Measurements from ENCODE around the gene DLK2.

DLK2 gene

DNA sequence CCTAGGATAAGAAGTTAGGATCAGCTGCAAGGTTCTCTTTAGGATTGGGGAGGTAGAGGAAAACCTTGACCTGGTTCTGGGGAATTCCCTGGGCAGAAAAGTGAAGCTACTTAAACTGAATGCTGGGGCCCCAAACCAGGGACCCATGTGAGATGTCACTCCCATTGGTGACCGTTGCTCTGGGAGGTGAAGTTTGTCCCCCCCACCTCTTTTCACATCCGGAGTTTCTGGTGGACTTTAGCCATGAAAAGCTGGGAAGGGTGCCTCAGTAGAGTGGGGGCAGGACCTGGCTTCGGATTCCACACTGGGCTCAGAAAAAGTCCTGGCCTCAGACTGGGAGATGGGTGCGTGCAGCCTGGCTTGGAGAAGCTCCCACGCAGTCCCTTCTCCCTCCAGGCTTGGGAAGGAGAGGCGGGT lies 35.2 kb upstream of the DLK2 start:
- Histone ChIP-seq H3K9me3 (replicated peaks; ENCODE audit: insufficient read depth, low read length) (no peaks in the 10 kb centered on the region), H3K79me2 (ENCODE audit: low read length) (peaks cover 30% of the 10 kb centered on the region), H3K4me1 (ENCODE audit: low read length) (no peaks in the 10 kb centered on the region), H3K4me3 (ENCODE audit: low read length) (no peak overlapping the region), H3K9ac (ENCODE audit: low read length) (no peak overlapping the region), H3K9me2 (replicated peaks; ENCODE audit: insufficient read depth, low read length) (no peaks in the 10 kb centered on the region), H4K20me1 (ENCODE audit: insufficient read depth, low read length) (no peaks in the 10 kb centered on the region), H3K4me2 (ENCODE audit: low read depth, low read length) (no peak overlapping the region), H2AFZ (ENCODE audit: low read length) (no peak overlapping the region), H3K27me3 (replicated peaks; ENCODE audit: insufficient read depth, low read length) (no peaks in the 10 kb centered on the region), H3F3A (ENCODE audit: insufficient read depth, low read length) (no peaks in the 10 kb centered on the region), H3K36me3 (replicated peaks; ENCODE audit: insufficient read depth, low read length) (no peaks in the 10 kb centered on the region), H3K27ac (ENCODE audit: low read length) (no peak overlapping the region)
- TF ChIP-seq, protein P1, sequence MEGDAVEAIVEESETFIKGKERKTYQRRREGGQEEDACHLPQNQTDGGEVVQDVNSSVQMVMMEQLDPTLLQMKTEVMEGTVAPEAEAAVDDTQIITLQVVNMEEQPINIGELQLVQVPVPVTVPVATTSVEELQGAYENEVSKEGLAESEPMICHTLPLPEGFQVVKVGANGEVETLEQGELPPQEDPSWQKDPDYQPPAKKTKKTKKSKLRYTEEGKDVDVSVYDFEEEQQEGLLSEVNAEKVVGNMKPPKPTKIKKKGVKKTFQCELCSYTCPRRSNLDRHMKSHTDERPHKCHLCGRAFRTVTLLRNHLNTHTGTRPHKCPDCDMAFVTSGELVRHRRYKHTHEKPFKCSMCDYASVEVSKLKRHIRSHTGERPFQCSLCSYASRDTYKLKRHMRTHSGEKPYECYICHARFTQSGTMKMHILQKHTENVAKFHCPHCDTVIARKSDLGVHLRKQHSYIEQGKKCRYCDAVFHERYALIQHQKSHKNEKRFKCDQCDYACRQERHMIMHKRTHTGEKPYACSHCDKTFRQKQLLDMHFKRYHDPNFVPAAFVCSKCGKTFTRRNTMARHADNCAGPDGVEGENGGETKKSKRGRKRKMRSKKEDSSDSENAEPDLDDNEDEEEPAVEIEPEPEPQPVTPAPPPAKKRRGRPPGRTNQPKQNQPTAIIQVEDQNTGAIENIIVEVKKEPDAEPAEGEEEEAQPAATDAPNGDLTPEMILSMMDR (IDR thresholded peaks at IDR 0.05; ENCODE audit: low read length) = no peak
- no peak for TF ChIP-seq EZH2phosphoT487 (IDR thresholded peaks at IDR 0.05; ENCODE audit: low read length)
- no peak for TF ChIP-seq EZH2 (optimal IDR thresholded peaks at IDR 0.05; ENCODE audit: low read depth, low read length)
- DNase-seq = no peak

DNA sequence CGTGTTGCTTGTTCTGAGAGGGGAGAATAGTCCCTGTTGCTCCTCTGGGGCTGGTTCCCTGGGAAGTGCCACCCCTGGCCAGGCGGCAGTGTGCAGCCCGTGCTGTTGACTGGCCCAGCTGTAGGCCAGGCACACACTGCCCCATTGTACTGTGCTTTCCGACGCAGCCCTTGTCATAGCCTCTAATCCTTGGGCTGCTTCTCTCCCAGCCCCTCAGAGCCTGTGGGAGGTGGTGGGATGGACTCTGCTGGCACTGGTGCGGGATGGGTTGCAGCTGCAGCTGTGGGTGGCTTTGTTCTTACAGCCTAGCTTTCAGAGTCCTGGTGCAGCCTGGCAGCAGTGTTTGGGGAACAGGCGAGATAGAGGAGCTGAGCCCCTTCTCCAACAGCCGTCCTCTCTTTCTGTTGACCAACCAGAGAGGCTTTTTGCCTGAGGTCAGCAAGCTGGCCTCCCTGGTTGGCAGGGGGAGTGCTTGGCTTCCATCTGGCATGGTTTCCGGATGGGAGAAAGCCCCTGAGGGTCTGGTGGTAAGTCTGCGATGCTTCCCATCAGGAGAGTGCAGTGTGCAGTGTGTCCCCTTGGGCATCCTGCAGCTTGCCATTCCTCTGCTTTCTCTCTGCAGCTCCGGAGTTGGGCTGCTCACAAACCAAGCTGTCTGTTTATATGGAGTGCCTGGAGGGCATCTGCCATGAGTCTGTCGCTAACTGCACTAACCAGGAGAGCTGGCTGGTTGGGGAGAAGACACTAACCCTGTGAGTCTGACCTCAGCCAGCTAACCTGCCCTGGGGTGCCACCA lies 34.1 kb upstream of the DLK2 start:
- no peaks in the 10 kb centered on the region for H3K9me2 ChIP-seq (replicated peaks; ENCODE audit: insufficient read depth, low read length)
- no peak overlapping the region for H3K4me2 ChIP-seq (ENCODE audit: low read depth, low read length)
- H3K27ac ChIP-seq (ENCODE audit: low read length) = no peak overlapping the region
- H3K27me3 ChIP-seq (replicated peaks; ENCODE audit: insufficient read depth, low read length) = no peaks in the 10 kb centered on the region
- no peak overlapping the region for H3K9ac ChIP-seq (ENCODE audit: low read length)
- no peaks in the 10 kb centered on the region for H4K20me1 ChIP-seq (ENCODE audit: insufficient read depth, low read length)
- H3K79me2 ChIP-seq (ENCODE audit: low read length) = peaks cover 35% of the 10 kb centered on the region
- no peaks in the 10 kb centered on the region for H3K4me1 ChIP-seq (ENCODE audit: low read length)
- H2AFZ ChIP-seq (ENCODE audit: low read length) = no peak overlapping the region
- H3K4me3 ChIP-seq (ENCODE audit: low read length) = no peak overlapping the region
- H3K36me3 ChIP-seq (replicated peaks; ENCODE audit: insufficient read depth, low read length) = no peaks in the 10 kb centered on the region
- no peak for DNase-seq
- TF ChIP-seq EZH2 (optimal IDR thresholded peaks at IDR 0.05; ENCODE audit: low read depth, low read length) (no peak), EZH2phosphoT487 (IDR thresholded peaks at IDR 0.05; ENCODE audit: low read length) (no peak)
- TF ChIP-seq, protein P1 (IDR thresholded peaks at IDR 0.05; ENCODE audit: low read length) = no peak
- H3K9me3 ChIP-seq (replicated peaks; ENCODE audit: insufficient read depth, low read length) = no peaks in the 10 kb centered on the region
- no peaks in the 10 kb centered on the region for H3F3A ChIP-seq (ENCODE audit: insufficient read depth, low read length)

DNA sequence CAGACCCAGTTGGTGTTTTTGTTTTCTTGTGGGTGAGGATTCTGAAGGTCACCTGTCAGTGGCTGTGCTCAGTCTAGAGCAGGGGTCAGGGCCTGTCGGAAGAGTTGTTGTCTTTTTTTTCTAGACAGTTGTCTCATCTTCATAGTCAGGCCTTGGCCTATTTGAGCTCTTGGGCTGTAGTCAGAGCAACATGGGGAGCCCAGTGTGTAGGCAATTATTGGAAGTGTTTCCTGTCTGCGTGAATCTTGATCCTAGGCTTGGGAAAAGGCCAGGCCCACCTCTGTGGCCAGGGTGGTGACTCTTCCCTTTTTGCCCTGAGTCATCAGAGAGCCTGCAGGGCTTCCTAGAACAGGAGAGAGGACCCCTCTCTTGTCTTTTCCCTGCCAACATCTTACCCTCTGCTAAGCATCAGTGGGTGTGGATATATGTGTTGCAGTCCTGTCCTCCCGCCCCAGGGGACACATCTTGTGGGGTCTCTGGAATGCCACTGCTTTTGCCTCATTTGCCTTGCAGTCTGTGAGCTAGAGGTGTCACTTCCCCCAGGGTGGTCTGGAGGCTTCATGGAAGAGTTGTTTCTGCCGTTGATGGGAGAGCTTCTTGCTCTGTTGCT lies 33.4 kb upstream of the DLK2 start:
- Histone ChIP-seq H3K4me3 (ENCODE audit: low read length) (no peak overlapping the region), H3K27ac (ENCODE audit: low read length) (no peak overlapping the region), H3K9me2 (replicated peaks; ENCODE audit: insufficient read depth, low read length) (no peaks in the 10 kb centered on the region), H3K4me2 (ENCODE audit: low read depth, low read length) (no peak overlapping the region), H2AFZ (ENCODE audit: low read length) (no peak overlapping the region), H3K9ac (ENCODE audit: low read length) (no peak overlapping the region), H3K36me3 (replicated peaks; ENCODE audit: insufficient read depth, low read length) (no peaks in the 10 kb centered on the region), H3K79me2 (ENCODE audit: low read length) (peaks cover 35% of the 10 kb centered on the region), H3K9me3 (replicated peaks; ENCODE audit: insufficient read depth, low read length) (no peaks in the 10 kb centered on the region), H3K27me3 (replicated peaks; ENCODE audit: insufficient read depth, low read length) (no peaks in the 10 kb centered on the region), H3F3A (ENCODE audit: insufficient read depth, low read length) (no peaks in the 10 kb centered on the region), H3K4me1 (ENCODE audit: low read length) (no peaks in the 10 kb centered on the region), H4K20me1 (ENCODE audit: insufficient read depth, low read length) (no peaks in the 10 kb centered on the region)
- DNase-seq = no peak
- TF ChIP-seq EZH2 (optimal IDR thresholded peaks at IDR 0.05; ENCODE audit: low read depth, low read length) (no peak), EZH2phosphoT487 (IDR thresholded peaks at IDR 0.05; ENCODE audit: low read length) (no peak)
- TF ChIP-seq, protein P1 (IDR thresholded peaks at IDR 0.05; ENCODE audit: low read length) = no peak
